ENCODE data around the gene SLC9A9. TPM values are rescaled to one million over a fixed set of nuclear protein-coding genes. Genes with fewer than 3 reads are reported as not detected.

The SLC9A9 gene
- total and polyA plus RNA-seq, 10 of the 15 experiments (the other 5 are each of a cell fraction or from before 2014, with no cell fraction given) = 3.5 to 14.2 (median 9.3) TPM

DNA sequence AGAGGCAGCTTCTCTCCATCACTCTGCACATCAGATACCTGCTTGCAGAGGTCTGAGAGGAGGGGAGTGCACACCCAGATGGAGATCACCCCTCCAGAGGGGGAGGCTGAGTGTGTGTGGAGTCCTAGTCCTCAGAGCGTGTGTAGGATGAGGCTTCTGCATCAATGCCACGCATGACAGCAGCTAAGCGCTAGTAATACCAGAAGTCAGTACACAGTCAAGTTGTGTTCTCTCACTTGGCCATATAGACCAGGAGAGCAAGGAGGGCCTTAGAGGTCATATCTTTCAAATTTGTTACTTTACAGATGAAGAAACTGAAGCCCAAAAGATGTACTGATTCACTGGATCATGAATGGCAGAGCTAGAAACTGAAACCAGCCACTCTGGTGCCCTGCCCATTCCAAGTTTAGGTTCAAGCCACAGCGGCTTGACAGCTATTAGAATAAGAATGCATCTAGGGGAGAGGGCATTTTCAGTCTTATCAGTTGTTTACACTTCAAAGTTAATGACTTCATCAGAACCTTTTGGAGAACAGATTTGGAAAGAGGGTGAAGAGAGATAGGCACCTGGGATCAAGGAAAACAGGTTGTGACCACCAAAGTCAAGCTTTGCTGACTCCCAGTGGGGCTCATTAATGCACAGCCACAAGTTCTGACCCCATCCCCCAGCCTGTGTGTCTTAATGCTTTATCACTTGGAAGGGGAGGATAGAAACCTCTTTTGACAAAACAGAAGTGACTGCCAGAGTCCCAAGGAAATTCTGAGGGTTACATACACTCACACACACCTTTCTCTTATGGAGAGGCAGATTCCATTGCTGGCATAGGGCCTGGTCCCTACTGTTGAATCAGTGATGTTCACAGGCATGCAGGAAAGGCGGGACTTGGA lies 418.4 kb downstream of the SLC9A9 start:
- in situ Hi-C loops (cut with MboI) (loop anchor here (10.0 kb wide), 1 partner anchor 215 kb away; no protein-coding TSS in a partner anchor), intact Hi-C loops (cut with micrococcal nuclease; ENCODE audit: unreplicated experiment) (loop anchor here (5.0 kb wide), 2 partner anchors 107 to 308 kb away; no protein-coding TSS in a partner anchor)
- no TSS peak for BruUV-seq (replicated peaks)
- WGBS (ENCODE audit: insufficient coverage, insufficient replicate concordance, low lambda C conversion rate, missing lambda C conversion rate) = 63% methylated on average over 5 of the region's 5 CpGs
- Histone ChIP-seq H3K27me3 (replicated peaks in 1 of 2; ENCODE audit: control insufficient read depth in 2 of 2, insufficient read depth in 2 of 2, low read length in 1 of 2) (no peaks in the 10 kb centered on the region), H3K9ac (ENCODE audit: control insufficient read depth, insufficient read depth, low read length) (no peak overlapping the region), H3K4me2 (ENCODE audit: control insufficient read depth, insufficient read depth) (no peak overlapping the region), H4K20me1 (ENCODE audit: control insufficient read depth, insufficient read depth) (no peaks in the 10 kb centered on the region), H3K79me2 (ENCODE audit: control insufficient read depth, insufficient read depth, low read length) (no peaks in the 10 kb centered on the region), H3K27ac (ENCODE audit: control insufficient read depth, insufficient read depth) (no peak overlapping the region), H3K36me3 (ENCODE audit: control insufficient read depth in 2 of 2, insufficient read depth in 2 of 2, low read length in 1 of 2) (no peaks in the 10 kb centered on the region), H3K9me3 (replicated peaks; ENCODE audit: control insufficient read depth, insufficient read depth, low read length) (no peaks in the 10 kb centered on the region), H3K4me1 (ENCODE audit: control insufficient read depth, insufficient read depth, low read length) (peaks cover 4% of the 10 kb centered on the region; the same call in 1 of the 2 replicates), H3K4me3 (no peak overlapping the region), H2AFZ (ENCODE audit: control insufficient read depth, low read depth, low read length) (no peak overlapping the region)
- DNase-seq (ENCODE audit: low read depth, low spot score) = no peak
- no peak for FAIRE-seq
- TF ChIP-seq, protein P1, sequence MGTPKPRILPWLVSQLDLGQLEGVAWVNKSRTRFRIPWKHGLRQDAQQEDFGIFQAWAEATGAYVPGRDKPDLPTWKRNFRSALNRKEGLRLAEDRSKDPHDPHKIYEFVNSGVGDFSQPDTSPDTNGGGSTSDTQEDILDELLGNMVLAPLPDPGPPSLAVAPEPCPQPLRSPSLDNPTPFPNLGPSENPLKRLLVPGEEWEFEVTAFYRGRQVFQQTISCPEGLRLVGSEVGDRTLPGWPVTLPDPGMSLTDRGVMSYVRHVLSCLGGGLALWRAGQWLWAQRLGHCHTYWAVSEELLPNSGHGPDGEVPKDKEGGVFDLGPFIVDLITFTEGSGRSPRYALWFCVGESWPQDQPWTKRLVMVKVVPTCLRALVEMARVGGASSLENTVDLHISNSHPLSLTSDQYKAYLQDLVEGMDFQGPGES (IDR thresholded peaks at IDR 0.05) = no peak
- no peak for TF ChIP-seq IKZF1 (conservative IDR thresholded peaks at IDR 0.05)
- TF ChIP-seq, protein P2, sequence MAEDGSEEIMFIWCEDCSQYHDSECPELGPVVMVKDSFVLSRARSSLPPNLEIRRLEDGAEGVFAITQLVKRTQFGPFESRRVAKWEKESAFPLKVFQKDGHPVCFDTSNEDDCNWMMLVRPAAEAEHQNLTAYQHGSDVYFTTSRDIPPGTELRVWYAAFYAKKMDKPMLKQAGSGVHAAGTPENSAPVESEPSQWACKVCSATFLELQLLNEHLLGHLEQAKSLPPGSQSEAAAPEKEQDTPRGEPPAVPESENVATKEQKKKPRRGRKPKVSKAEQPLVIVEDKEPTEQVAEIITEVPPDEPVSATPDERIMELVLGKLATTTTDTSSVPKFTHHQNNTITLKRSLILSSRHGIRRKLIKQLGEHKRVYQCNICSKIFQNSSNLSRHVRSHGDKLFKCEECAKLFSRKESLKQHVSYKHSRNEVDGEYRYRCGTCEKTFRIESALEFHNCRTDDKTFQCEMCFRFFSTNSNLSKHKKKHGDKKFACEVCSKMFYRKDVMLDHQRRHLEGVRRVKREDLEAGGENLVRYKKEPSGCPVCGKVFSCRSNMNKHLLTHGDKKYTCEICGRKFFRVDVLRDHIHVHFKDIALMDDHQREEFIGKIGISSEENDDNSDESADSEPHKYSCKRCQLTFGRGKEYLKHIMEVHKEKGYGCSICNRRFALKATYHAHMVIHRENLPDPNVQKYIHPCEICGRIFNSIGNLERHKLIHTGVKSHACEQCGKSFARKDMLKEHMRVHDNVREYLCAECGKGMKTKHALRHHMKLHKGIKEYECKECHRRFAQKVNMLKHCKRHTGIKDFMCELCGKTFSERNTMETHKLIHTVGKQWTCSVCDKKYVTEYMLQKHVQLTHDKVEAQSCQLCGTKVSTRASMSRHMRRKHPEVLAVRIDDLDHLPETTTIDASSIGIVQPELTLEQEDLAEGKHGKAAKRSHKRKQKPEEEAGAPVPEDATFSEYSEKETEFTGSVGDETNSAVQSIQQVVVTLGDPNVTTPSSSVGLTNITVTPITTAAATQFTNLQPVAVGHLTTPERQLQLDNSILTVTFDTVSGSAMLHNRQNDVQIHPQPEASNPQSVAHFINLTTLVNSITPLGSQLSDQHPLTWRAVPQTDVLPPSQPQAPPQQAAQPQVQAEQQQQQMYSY (CRISPR knock-in tag; IDR thresholded peaks at IDR 0.05) = no peak
- TF ChIP-seq IKZF2 (IDR thresholded peaks at IDR 0.05) = no peak
- CTCF ChIA-PET = interaction anchor here (0.8 to 1.5 kb wide), 2 partner anchors 9 to 213 kb away, joined by 3 to 5 read pairs; no protein-coding TSS in a partner anchor
- RAD21 ChIA-PET (ENCODE audit: unreplicated experiment) = no interaction called here
- no peak; the same call in 2 of the 3 replicates for ATAC-seq
- SMC1A ChIA-PET (ENCODE audit: uncharacterized antibody, unreplicated experiment) = no interaction called here
- POLR2A ChIA-PET = no interaction called here
